Fibroblast of lung (primary cell): Measurements from ENCODE around the gene ARID5A.

Source experiments
- CTCF ChIP-seq, 2 donors: IDR thresholded peaks in 1 of 2; conservative IDR thresholded peaks in 1 of 2; 1 replicate in 1 of 2; 2 replicates in 1 of 2; pipeline ENCODE4 v1.5.1; 2011 to 2012; ENCODE audit warnings: low read length in 2 of 2, control low read depth in 1 of 2, inconsistent platforms in 1 of 2, low read depth in 1 of 2, mild to moderate bottlenecking in 1 of 2
- EZH2 ChIP-seq: IDR thresholded peaks from 2 replicates; pipeline ENCODE4 v1.5.1; 2012; ENCODE audit warnings: low read length, control low read depth, mild to moderate bottlenecking; ENCODE audit errors: missing control alignments

- TF ChIP-seq CTCF (conservative IDR thresholded peaks at IDR 0.05 in 1 of 2, IDR thresholded peaks at IDR 0.05 in 1 of 2; ENCODE audit: low read depth in 1 of 2, low read length in 2 of 2) (no peak), EZH2 (no peak)
Measured at GRCh38 chr2:96534701-96535181, 1.8 kb upstream of the ARID5A start.
